ENCODE measurements around the gene PCYOX1L. TPM values are rescaled to one million over a fixed set of nuclear protein-coding genes. Genes with fewer than 3 reads are reported as not detected.

Gene PCYOX1L
- total RNA-seq, 1 experiment from 2014 or later, result 15.3 TPM

DNA sequence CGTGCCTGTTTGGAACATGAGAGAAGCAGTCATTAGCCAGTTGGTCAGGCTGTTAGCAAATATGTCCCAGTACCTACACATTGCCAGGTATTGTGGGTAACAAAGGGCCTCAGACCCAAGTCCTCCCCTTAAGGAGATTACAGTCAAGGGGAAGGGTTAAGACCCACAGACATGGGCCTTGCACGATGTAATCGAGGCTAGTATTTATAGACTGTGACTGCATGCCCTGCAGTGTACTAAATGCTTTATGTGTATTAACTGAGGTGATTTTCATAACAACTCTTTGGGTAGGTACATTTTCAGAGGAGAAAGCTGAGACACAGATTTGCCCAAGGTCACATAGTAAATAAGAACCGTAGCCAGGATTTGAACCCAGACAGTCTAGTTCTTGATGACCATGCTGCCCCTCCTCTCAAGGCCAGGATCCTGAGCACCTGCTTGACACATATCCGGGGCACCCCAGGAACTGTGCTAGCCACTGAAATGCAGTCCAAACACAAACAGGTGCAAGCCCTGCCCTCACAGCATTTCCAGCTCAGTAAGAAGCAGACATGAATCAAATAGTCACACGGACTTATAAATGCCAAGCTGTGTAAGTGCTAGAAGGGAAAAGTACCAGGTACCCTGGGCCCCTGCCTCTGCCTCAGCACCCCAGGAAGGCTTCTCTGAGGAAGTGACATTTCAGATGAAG is 44.5 kb upstream of the PCYOX1L start:
- Histone ChIP-seq H3K56ac (ENCODE audit: insufficient read length, low read depth, low read length) (no peak overlapping the region), H4K5ac (ENCODE audit: insufficient read length, low read depth, low read length) (no peak overlapping the region), H4K8ac (replicated peaks; ENCODE audit: insufficient read length, low read depth, low read length) (no peak overlapping the region), H2AK5ac (ENCODE audit: insufficient read length, low read length) (no peak overlapping the region), H3K27ac (ENCODE audit: insufficient read length, low read depth, low read length) (no peak overlapping the region), H3K9ac (ENCODE audit: extremely low read depth, insufficient read length, low read length) (no peak overlapping the region), H3K23me2 (ENCODE audit: insufficient read length, low read depth, low read length, poor library complexity, severe bottlenecking) (peaks cover 3% of the 10 kb centered on the region), H3K79me2 (ENCODE audit: insufficient read depth, low read length) (no peaks in the 10 kb centered on the region), H4K20me1 (ENCODE audit: control insufficient read depth, insufficient read depth, insufficient read length) (no peaks in the 10 kb centered on the region), H3K4me1 (ENCODE audit: insufficient read depth, low read length) (no peaks in the 10 kb centered on the region), H2BK20ac (ENCODE audit: low read depth, low read length, poor library complexity, severe bottlenecking) (no peak overlapping the region), H2BK15ac (ENCODE audit: low read depth, low read length) (no peak overlapping the region), H3K18ac (ENCODE audit: insufficient read length, low read depth, low read length) (no peak overlapping the region), H3K9me3 (ENCODE audit: control insufficient read depth, low read depth, low read length) (no peaks in the 10 kb centered on the region), H2BK12ac (ENCODE audit: insufficient read length, low read depth, low read length) (no peak overlapping the region), H2AFZ (ENCODE audit: low read length) (no peak overlapping the region), H3K79me1 (ENCODE audit: insufficient read depth, low read depth, low read length, poor library complexity, severe bottlenecking) (no peaks in the 10 kb centered on the region), H3K27me3 (ENCODE audit: insufficient read depth, low read length) (no peaks in the 10 kb centered on the region), H3K4ac (ENCODE audit: low read depth, low read length) (no peak overlapping the region), H2BK120ac (ENCODE audit: low read depth, low read length, poor library complexity, severe bottlenecking) (no peak overlapping the region), H3K4me2 (ENCODE audit: insufficient read depth, insufficient read length, low read length) (no peak overlapping the region), H3K23ac (ENCODE audit: insufficient read length, low read depth, low read length) (no peak overlapping the region), H2BK5ac (ENCODE audit: insufficient read length, low read length) (no peak overlapping the region), H3K14ac (ENCODE audit: insufficient read depth, low read length) (no peak overlapping the region), H3T11ph (ENCODE audit: low read length) (no peak overlapping the region), H4K91ac (ENCODE audit: insufficient read length, low read depth, low read length) (no peak overlapping the region)
- no CpG with 5 or more reads among the region's 6 CpGs for WGBS (ENCODE audit: extremely low coverage, insufficient read length, low lambda C conversion rate)
- H3K36me3 Mint-ChIP-seq (ENCODE audit: insufficient read depth in 1 of 3, low read depth in 3 of 3), result no peaks in the 10 kb centered on the region
- no peak overlapping the region for H3K4me3 Mint-ChIP-seq
- no peak overlapping the region for H3K27ac Mint-ChIP-seq
- peaks cover 10 to 16% of the 10 kb centered on the region in 2 experiments for H3K4me1 Mint-ChIP-seq
- TF ChIP-seq CTCF (conservative IDR thresholded peaks at IDR 0.05), result no peak
- DNase-seq, result no peak
- no peaks in the 10 kb centered on the region for H3K9me3 Mint-ChIP-seq
- no peaks in the 10 kb centered on the region; the same call in none of the 2 replicates for H3K27me3 Mint-ChIP-seq (ENCODE audit: low read depth)

Measured in H9 (cell line).